A172 (cell line): ENCODE results near the gene TDRD1. TPM values are rescaled to one million over a fixed set of nuclear protein-coding genes. Genes with fewer than 3 reads are reported as not detected.

Source experiments
- total RNA-seq: library from RNA; depleted of rRNA; stranded (reverse); fragments of >200 nt; shearing (Covaris generic); gene quantifications from 2 replicates; pipeline ENCODE4 v1.2.3, GENCODE V29; 2014; rRNA removed

The TDRD1 gene
- total RNA-seq, 1 experiment from 2014 or later, result not detected

Other genes with a start within 250 kb of the TDRD1 start
- 1.1 and 1.5 TPM in 2 replicates for gene ADRB1, start 135.5 kb upstream of the TDRD1 start, total RNA-seq
- gene CCDC186, start 5.2 kb upstream of the TDRD1 start, total RNA-seq, result 7.3 and 8.2 TPM in 2 replicates
- gene VWA2, start 59.9 kb downstream of the TDRD1 start, total RNA-seq, result 0.14 TPM in 1 of 2 replicates, not detected in the other
- 0.50 and 1.4 TPM in 2 replicates for gene AFAP1L2, start 225.1 kb downstream of the TDRD1 start, total RNA-seq